IMR-90 (cell line): ENCODE results near the gene CDK14. TPM values are rescaled to one million over a fixed set of nuclear protein-coding genes. Genes with fewer than 3 reads are reported as not detected.
A peak's percentile ranks its signal among the peaks of the same experiment; 100 is the strongest.

Source experiments
- ATAC-seq: fragments of 200-7000 bp; cut with Tn5 transposase; 2 replicates; pipeline ENCODE4 v1.9.1; 2020; ENCODE audit warnings: low read depth, mild to moderate bottlenecking, moderate library complexity
- BruUV-seq: library from RNA; stranded (reverse); fragments of 400-500 nt; replicated peaks from 2 replicates; lab custom pipeline; 2021; lab: Mats Ljungman, UMichigan
- CTCF ChIA-PET: fragments of 300-600 bp; formaldehyde crosslinking; extraction: SDS; loops from one replicate; lab custom pipeline; 2021; ENCODE audit warnings: antibody characterized with exemption; lab: Yijun Ruan, JAX
- POLR2A ChIA-PET: fragments of 300-600 bp; sonication (Branson Sonifier 250); formaldehyde crosslinking; loops from one replicate; lab custom pipeline; 2022; ENCODE audit warnings: antibody characterized with exemption; ENCODE audit not compliant: unreplicated experiment; lab: Charles Lee
- DNase-seq: peaks from one replicate; pipeline ENCODE4 v3.0.0; 2013
- H2AFZ ChIP-seq: replicated peaks from 2 replicates; pipeline ENCODE3; 2013; ENCODE audit warnings: low read length, mild to moderate bottlenecking; ENCODE audit not compliant: poor library complexity
- H2AK5ac ChIP-seq: 2 replicates; pipeline ENCODE4 v1.6.1; 2013; ENCODE audit warnings: low read depth, low read length, inconsistent platforms
- H2AK9ac ChIP-seq: replicated peaks from 2 replicates; pipeline ENCODE3; 2013; ENCODE audit warnings: mild to moderate bottlenecking, low read depth, low read length, moderate library complexity; ENCODE audit not compliant: poor library complexity
- H2BK120ac ChIP-seq: 2 replicates; pipeline ENCODE4 v1.6.1; 2013; ENCODE audit warnings: low read depth, low read length, inconsistent platforms
- H2BK15ac ChIP-seq: 3 replicates; pipeline ENCODE4 v1.6.1; 2013; ENCODE audit warnings: low read depth, low read length, inconsistent platforms
- H2BK20ac ChIP-seq: 2 replicates; pipeline ENCODE4 v1.6.1; 2013; ENCODE audit warnings: low read depth, mild to moderate bottlenecking, inconsistent platforms, low read length, moderate library complexity
- H2BK5ac ChIP-seq: 2 replicates; pipeline ENCODE4 v1.6.1; 2013; ENCODE audit warnings: mild to moderate bottlenecking, low read depth, low read length, inconsistent platforms; ENCODE audit not compliant: poor library complexity, severe bottlenecking
- H3K14ac ChIP-seq: replicated peaks from 2 replicates; pipeline ENCODE4 v1.6.1; 2013; ENCODE audit warnings: low read depth, low read length, inconsistent platforms
- H3K18ac ChIP-seq: 2 replicates; pipeline ENCODE4 v1.6.1; 2013; ENCODE audit warnings: low read depth, low read length, control low read depth
- H3K23ac ChIP-seq: 2 replicates; pipeline ENCODE4 v1.6.1; 2013; ENCODE audit warnings: low read depth, low read length, inconsistent platforms
- H3K27ac ChIP-seq: 2 replicates; pipeline ENCODE4 v1.5.1; 2013; ENCODE audit warnings: mild to moderate bottlenecking, control low read depth, low read length; ENCODE audit not compliant: insufficient read depth
- H3K27me3 ChIP-seq: 2 replicates; pipeline ENCODE4 v1.6.1; 2013; ENCODE audit warnings: low read length; ENCODE audit not compliant: control insufficient read depth, insufficient read depth
- H3K36me3 ChIP-seq: 2 replicates; pipeline ENCODE4 v1.6.1; 2013; ENCODE audit warnings: low read length, mixed read lengths; ENCODE audit not compliant: control insufficient read depth, insufficient read depth
- H3K4ac ChIP-seq: 2 replicates; pipeline ENCODE4 v1.6.1; 2013; ENCODE audit warnings: low read depth, low read length, inconsistent platforms
- H3K4me1 ChIP-seq: 2 replicates; pipeline ENCODE4 v1.6.1; 2013; ENCODE audit warnings: low read length, mixed read lengths; ENCODE audit not compliant: control insufficient read depth, insufficient read depth
- H3K4me2 ChIP-seq: 2 replicates; pipeline ENCODE4 v1.6.1; 2013; ENCODE audit warnings: low read depth, mild to moderate bottlenecking, control low read depth, low read length, moderate library complexity
- H3K4me3 ChIP-seq: 2 replicates; pipeline ENCODE4 v1.5.1; 2013; ENCODE audit warnings: low read depth, mild to moderate bottlenecking, control low read depth, low read length, moderate library complexity; ENCODE audit not compliant: insufficient read depth
- H3K56ac ChIP-seq: 2 replicates; pipeline ENCODE4 v1.6.1; 2013; ENCODE audit warnings: low read length, inconsistent platforms; ENCODE audit not compliant: insufficient read depth; ENCODE audit errors: extremely low read depth
- H3K79me1 ChIP-seq, 2 experiments: 2 replicates each; pipeline ENCODE4 v1.6.1; 2013; ENCODE audit warnings: low read length in 2 of 2, inconsistent platforms in 1 of 2, low read depth in 1 of 2
- H3K9ac ChIP-seq: 2 replicates; pipeline ENCODE4 v1.6.1; 2013; ENCODE audit warnings: low read depth, low read length, control low read depth
- H3K9me1 ChIP-seq: 2 replicates; pipeline ENCODE4 v1.6.1; 2013; ENCODE audit warnings: low read length, inconsistent platforms; ENCODE audit not compliant: insufficient read depth
- H3K9me3 ChIP-seq: 2 replicates; pipeline ENCODE4 v1.6.1; 2013; ENCODE audit warnings: low read length; ENCODE audit not compliant: control insufficient read depth, insufficient read depth
- H4K20me1 ChIP-seq: 2 replicates; pipeline ENCODE4 v1.6.1; 2013; ENCODE audit warnings: low read length, inconsistent platforms; ENCODE audit not compliant: insufficient read depth
- H4K5ac ChIP-seq: 2 replicates; pipeline ENCODE4 v1.6.1; 2013; ENCODE audit warnings: mild to moderate bottlenecking, low read depth, low read length, control low read depth
- H4K8ac ChIP-seq, 2 experiments: 2 replicates each; pipeline ENCODE4 v1.6.1; 2013; ENCODE audit warnings: low read depth in 2 of 2, low read length in 2 of 2, control low read depth in 1 of 2, inconsistent platforms in 1 of 2
- H4K91ac ChIP-seq: 2 replicates; pipeline ENCODE4 v1.6.1; 2013; ENCODE audit warnings: low read depth, low read length, inconsistent platforms; ENCODE audit not compliant: insufficient read depth
- BHLHE40 ChIP-seq: fragments of 150-350 bp; IDR thresholded peaks from 2 replicates; pipeline ENCODE4 v1.6.1; 2016; ENCODE audit warnings: mild to moderate bottlenecking, low read depth, low read length
- CEBPB ChIP-seq: IDR thresholded peaks from 2 replicates; pipeline ENCODE4 v1.6.1; 2012; ENCODE audit warnings: low read depth, low read length, improper control_type of control experiment
- CHD1 ChIP-seq: IDR thresholded peaks from 2 replicates; pipeline ENCODE4 v1.6.1; 2012; ENCODE audit warnings: low read depth, low read length, improper control_type of control experiment
- FOS ChIP-seq: fragments of 150-350 bp; IDR thresholded peaks from 2 replicates; pipeline ENCODE4 v1.6.1; 2016; ENCODE audit warnings: low read depth, low read length
- MAFK ChIP-seq: IDR thresholded peaks from 2 replicates; pipeline ENCODE4 v1.6.1; 2012; ENCODE audit warnings: low read depth, low read length, improper control_type of control experiment
- MAZ ChIP-seq: IDR thresholded peaks from 2 replicates; pipeline ENCODE4 v1.6.1; 2012; ENCODE audit warnings: low read depth, mild to moderate bottlenecking, low read length, improper control_type of control experiment, moderate library complexity, borderline replicate concordance
- NFE2L2 ChIP-seq: fragments of 150-350 bp; IDR thresholded peaks from 2 replicates; pipeline ENCODE4 v1.6.1; 2016; ENCODE audit warnings: low read depth, mild to moderate bottlenecking, low read length
- POLR2A ChIP-seq: IDR thresholded peaks from 2 replicates; pipeline ENCODE4 v1.6.1; 2012; ENCODE audit warnings: mild to moderate bottlenecking, low read depth, low read length
- RAD21 ChIP-seq: IDR thresholded peaks from 2 replicates; pipeline ENCODE4 v1.6.1; 2012; ENCODE audit warnings: low read length, improper control_type of control experiment
- RCOR1 ChIP-seq: IDR thresholded peaks from 2 replicates; pipeline ENCODE4 v1.6.1; 2012; ENCODE audit warnings: mild to moderate bottlenecking, low read length, improper control_type of control experiment; ENCODE audit not compliant: insufficient replicate concordance
- RFX5 ChIP-seq: IDR thresholded peaks from 2 replicates; pipeline ENCODE4 v1.8.0; 2012; ENCODE audit warnings: low read depth, mild to moderate bottlenecking, low read length, moderate library complexity
- SMC3 ChIP-seq: fragments of 150-350 bp; IDR thresholded peaks from 2 replicates; pipeline ENCODE4 v1.6.1; 2016; ENCODE audit warnings: low read depth, mild to moderate bottlenecking, antibody characterized with exemption, low read length, moderate library complexity
- WGBS, 2 experiments: methylation state at CpG; one replicate each; pipeline versions ENCODE4 v1.1.5 to v1.1.7; 2013; ENCODE audit warnings: missing lambda C conversion rate in 2 of 2; ENCODE audit not compliant: insufficient read length in 1 of 2; ENCODE audit errors: extremely low coverage in 2 of 2; 5-methylcytosine and 5-hydroxymethylcytosine counted together
- dilution Hi-C: fragments of 300-500 bp; cut with HindIII; formaldehyde crosslinking; loops from one replicate; pipeline ENCODE4 v1.14.3; 2018; ENCODE audit warnings: low sequenced_read_pairs; ENCODE audit not compliant: unreplicated experiment
- in situ Hi-C: fragments of 300-500 bp; cut with MboI; formaldehyde crosslinking; loops from 3 replicates; pipeline ENCODE4 v1.14.3; 2019; ENCODE audit warnings: low sequenced_read_pairs, inconsistent platforms, mixed read lengths
- intact Hi-C: fragments of 100-400 bp; cut with micrococcal nuclease; formaldehyde crosslinking; loops from 2 replicates; pipeline ENCODE4 v1.10.0; 2022
- polyA plus RNA-seq, 3 experiments: library from polyadenylated mRNA; depleted of rRNA; stranded (reverse); fragments of >200 nt; gene quantifications; 2 replicates each; pipeline ENCODE4 v1.2.3, GENCODE V29; 2012; ENCODE audit warnings: low replicate concordance in 1 of 3
- total RNA-seq: library from RNA; depleted of rRNA; stranded (reverse); fragments of >200 nt; gene quantifications from 2 replicates; pipeline ENCODE4 v1.2.3, GENCODE V29; 2012
- TF ChIP-seq, protein P1 (sequence below): fragments of 150-350 bp; IDR thresholded peaks from 2 replicates; pipeline ENCODE4 v1.6.1; 2017; ENCODE audit warnings: mild to moderate bottlenecking, antibody characterized with exemption, low read length, low read depth
- TF ChIP-seq, protein P2 (sequence below): conservative IDR thresholded peaks from 2 replicates; pipeline ENCODE4 v1.5.1; 2012; ENCODE audit warnings: mild to moderate bottlenecking, low read depth, low read length, improper control_type of control experiment

CDK14 gene
- total and polyA plus RNA-seq, 2 of the 4 experiments (the other 2 are of a cell fraction) = 10.1 to 29.6 TPM

DNA sequence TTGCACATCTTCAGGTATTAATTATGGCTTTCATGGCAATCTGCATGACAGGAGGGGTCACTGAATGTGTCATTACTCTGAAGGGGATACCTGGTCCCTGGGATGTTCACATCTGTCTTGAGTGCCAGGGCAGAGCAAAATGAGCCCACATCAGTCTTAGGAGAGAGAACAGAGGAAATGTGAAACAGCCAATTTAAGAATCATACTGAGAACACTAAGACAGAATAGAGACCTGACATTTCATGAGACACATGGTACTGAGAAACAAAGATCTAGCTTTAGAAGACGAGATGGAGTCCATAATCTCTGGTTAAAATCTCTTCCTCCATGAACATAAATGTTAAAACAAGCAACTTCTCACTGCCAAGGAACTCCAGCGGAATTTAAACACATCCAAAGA, 634.0 kb downstream of the CDK14 start (continued):
- no peak for TF ChIP-seq SMC3
- no peak for TF ChIP-seq CHD1
- no peak for TF ChIP-seq FOS
- no peak for TF ChIP-seq POLR2A

DNA sequence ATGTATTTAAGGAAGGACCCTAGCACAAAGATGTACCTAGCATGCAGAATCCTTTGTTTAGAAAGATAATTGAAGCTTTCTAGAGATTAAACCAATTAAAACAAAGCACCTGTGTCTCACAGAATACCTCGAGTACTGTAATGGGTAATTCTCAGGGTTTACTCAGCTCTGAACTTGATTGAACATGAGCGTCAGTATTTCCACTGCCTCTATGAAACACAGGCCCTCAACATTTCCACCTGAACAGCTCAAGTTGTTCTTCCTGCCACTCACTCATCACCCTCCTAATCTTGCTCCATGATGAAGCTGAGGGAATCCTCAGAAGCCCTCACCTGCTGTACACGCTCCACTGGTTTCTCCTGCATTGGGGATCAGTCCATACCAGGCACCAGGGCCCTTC, 634.4 kb downstream of the CDK14 start:
- H4K5ac ChIP-seq = no peak overlapping the region
- H2AK5ac ChIP-seq = peak overlapping the region; percentile 27; the same call in 1 of the 2 replicates
- in situ Hi-C loops = no loop called here
- H4K91ac ChIP-seq = no peak overlapping the region
- H3K79me1 ChIP-seq = no peaks in the 10 kb centered on the region
- H4K8ac ChIP-seq = no peak overlapping the region
- H3K27ac ChIP-seq = no peak overlapping the region
- H2AFZ ChIP-seq = no peak overlapping the region
- POLR2A ChIA-PET = no interaction called here
- H2AK9ac ChIP-seq = peak overlapping the region; percentile 29
- H3K18ac ChIP-seq = no peak overlapping the region
- no peaks in the 10 kb centered on the region for H3K27me3 ChIP-seq
- H3K4ac ChIP-seq = no peak overlapping the region
- no peak overlapping the region for H3K9ac ChIP-seq
- H4K20me1 ChIP-seq = no peaks in the 10 kb centered on the region; the same call in 1 of the 2 replicates
- DNase-seq (no peak), ATAC-seq (no peak)
- intact Hi-C loops = no loop called here
- peaks cover 8% of the 10 kb centered on the region for H3K4me1 ChIP-seq
- no peaks in the 10 kb centered on the region for H3K36me3 ChIP-seq
- no peak overlapping the region for H3K56ac ChIP-seq
- CTCF ChIA-PET = no interaction called here
- dilution Hi-C loops = no loop called here
- H2BK5ac ChIP-seq = no peak overlapping the region
- H3K9me1 ChIP-seq = peaks cover 3% of the 10 kb centered on the region; the same call in 1 of the 2 replicates
- no peak overlapping the region for H2BK120ac ChIP-seq
- no peak overlapping the region for H3K4me3 ChIP-seq
- no peak overlapping the region for H3K23ac ChIP-seq
- no TSS peak for BruUV-seq
- no peak overlapping the region; the same call in 1 of the 2 replicates for H3K14ac ChIP-seq
- peaks cover 4% of the 10 kb centered on the region; the same call in 1 of the 2 replicates for H3K9me3 ChIP-seq
- WGBS, 2 experiments = 100% methylated on average over 3 of the region's 3 CpGs; no CpG with 5 or more reads in 1 of the 2 experiments
- no peak overlapping the region for H2BK20ac ChIP-seq
- H2BK15ac ChIP-seq = no peak overlapping the region
- no peak overlapping the region for H3K4me2 ChIP-seq
- TF ChIP-seq CEBPB (no peak), RAD21 (no peak), NFE2L2 (no peak), POLR2A (no peak), BHLHE40 (no peak), CHD1 (no peak), SMC3 (no peak), FOS (no peak), RCOR1 (no peak), MAFK (no peak), MAZ (no peak), RFX5 (no peak)
- TF ChIP-seq, protein P1, sequence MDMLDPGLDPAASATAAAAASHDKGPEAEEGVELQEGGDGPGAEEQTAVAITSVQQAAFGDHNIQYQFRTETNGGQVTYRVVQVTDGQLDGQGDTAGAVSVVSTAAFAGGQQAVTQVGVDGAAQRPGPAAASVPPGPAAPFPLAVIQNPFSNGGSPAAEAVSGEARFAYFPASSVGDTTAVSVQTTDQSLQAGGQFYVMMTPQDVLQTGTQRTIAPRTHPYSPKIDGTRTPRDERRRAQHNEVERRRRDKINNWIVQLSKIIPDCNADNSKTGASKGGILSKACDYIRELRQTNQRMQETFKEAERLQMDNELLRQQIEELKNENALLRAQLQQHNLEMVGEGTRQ = no peak
- TF ChIP-seq, protein P2, sequence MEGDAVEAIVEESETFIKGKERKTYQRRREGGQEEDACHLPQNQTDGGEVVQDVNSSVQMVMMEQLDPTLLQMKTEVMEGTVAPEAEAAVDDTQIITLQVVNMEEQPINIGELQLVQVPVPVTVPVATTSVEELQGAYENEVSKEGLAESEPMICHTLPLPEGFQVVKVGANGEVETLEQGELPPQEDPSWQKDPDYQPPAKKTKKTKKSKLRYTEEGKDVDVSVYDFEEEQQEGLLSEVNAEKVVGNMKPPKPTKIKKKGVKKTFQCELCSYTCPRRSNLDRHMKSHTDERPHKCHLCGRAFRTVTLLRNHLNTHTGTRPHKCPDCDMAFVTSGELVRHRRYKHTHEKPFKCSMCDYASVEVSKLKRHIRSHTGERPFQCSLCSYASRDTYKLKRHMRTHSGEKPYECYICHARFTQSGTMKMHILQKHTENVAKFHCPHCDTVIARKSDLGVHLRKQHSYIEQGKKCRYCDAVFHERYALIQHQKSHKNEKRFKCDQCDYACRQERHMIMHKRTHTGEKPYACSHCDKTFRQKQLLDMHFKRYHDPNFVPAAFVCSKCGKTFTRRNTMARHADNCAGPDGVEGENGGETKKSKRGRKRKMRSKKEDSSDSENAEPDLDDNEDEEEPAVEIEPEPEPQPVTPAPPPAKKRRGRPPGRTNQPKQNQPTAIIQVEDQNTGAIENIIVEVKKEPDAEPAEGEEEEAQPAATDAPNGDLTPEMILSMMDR = no peak
